HepG2 (cell line): Measurements from ENCODE around the gene ZDHHC18. TPM values are rescaled to one million over a fixed set of nuclear protein-coding genes. Genes with fewer than 3 reads are reported as not detected.

Source experiments
- ADNP ChIP-seq: sonication (generic); formaldehyde crosslinking; IDR thresholded peaks from 2 replicates; pipeline ENCODE4 v1.4.0; 2020; ENCODE audit warnings: missing genetic modification reagents
- DMTF1 ChIP-seq: sonication (generic); formaldehyde crosslinking; IDR thresholded peaks from 2 replicates; pipeline ENCODE4 v1.4.0; 2020; ENCODE audit warnings: mild to moderate bottlenecking, missing genetic modification reagents
- GATAD1 ChIP-seq: IDR thresholded peaks from 2 replicates; pipeline ENCODE4 v1.6.1; 2016; ENCODE audit warnings: missing genetic modification reagents, missing compliant biosample characterization
- GATAD2A ChIP-seq: IDR thresholded peaks from 2 replicates; pipeline ENCODE4 v1.6.1; 2016
- HDAC2 ChIP-seq: sonication (generic); formaldehyde crosslinking; IDR thresholded peaks from 2 replicates; pipeline ENCODE4 v1.4.0; 2020; ENCODE audit warnings: missing genetic modification reagents
- HNRNPL ChIP-seq: fragments of 200-400 bp; formaldehyde crosslinking; IDR thresholded peaks from 2 replicates; pipeline ENCODE4 v1.6.1; 2017; ENCODE audit warnings: mild to moderate bottlenecking, low read depth, low read length
- KLF11 ChIP-seq: IDR thresholded peaks from 2 replicates; pipeline ENCODE4 v1.6.1; 2016; ENCODE audit warnings: missing compliant biosample characterization
- MEIS1 ChIP-seq: sonication (generic); formaldehyde crosslinking; IDR thresholded peaks from 2 replicates; pipeline ENCODE4 v1.9.0; 2021; ENCODE audit warnings: mild to moderate bottlenecking, missing genetic modification reagents, moderate library complexity, borderline replicate concordance
- MEIS2 ChIP-seq: sonication (generic); formaldehyde crosslinking; IDR thresholded peaks from 2 replicates; pipeline ENCODE4 v1.9.0; 2021; ENCODE audit warnings: mild to moderate bottlenecking, missing genetic modification reagents
- NCOA2 ChIP-seq: sonication (generic); formaldehyde crosslinking; IDR thresholded peaks from 2 replicates; pipeline ENCODE4 v1.8.0; 2022; ENCODE audit warnings: inconsistent platforms
- PITX1 ChIP-seq: sonication (generic); formaldehyde crosslinking; IDR thresholded peaks from 2 replicates; pipeline ENCODE4 v1.5.1; 2020; ENCODE audit warnings: mild to moderate bottlenecking, missing genetic modification reagents
- SKIL ChIP-seq: sonication (generic); formaldehyde crosslinking; IDR thresholded peaks from 2 replicates; pipeline ENCODE4 v1.8.0; 2022; ENCODE audit warnings: missing genetic modification reagents, mild to moderate bottlenecking, moderate library complexity, borderline replicate concordance
- SRF ChIP-seq: IDR thresholded peaks from 2 replicates; pipeline ENCODE4 v1.6.1; 2011; ENCODE audit warnings: mild to moderate bottlenecking, low read depth, low read length, moderate library complexity
- TFDP2 ChIP-seq: sonication (generic); formaldehyde crosslinking; IDR thresholded peaks from 2 replicates; pipeline ENCODE4 v1.4.0; 2020; ENCODE audit warnings: missing genetic modification reagents
- THRA ChIP-seq: sonication (generic); formaldehyde crosslinking; IDR thresholded peaks from 2 replicates; pipeline ENCODE4 v1.4.0; 2020; ENCODE audit warnings: missing genetic modification reagents, borderline replicate concordance
- ZBTB43 ChIP-seq: sonication (generic); formaldehyde crosslinking; conservative IDR thresholded peaks from 2 replicates; pipeline ENCODE4 v1.4.0; 2020; ENCODE audit warnings: missing genetic modification reagents
- ZBTB7B ChIP-seq: sonication (generic); formaldehyde crosslinking; IDR thresholded peaks from 2 replicates; pipeline ENCODE4 v1.4.0; 2020; ENCODE audit warnings: missing genetic modification reagents
- ZNF263 ChIP-seq: sonication (generic); formaldehyde crosslinking; IDR thresholded peaks from 2 replicates; pipeline ENCODE4 v1.4.0; 2020; ENCODE audit warnings: missing genetic modification reagents
- ZNF44 ChIP-seq: sonication (generic); formaldehyde crosslinking; IDR thresholded peaks from 2 replicates; pipeline ENCODE4 v1.5.1; 2020; ENCODE audit warnings: mild to moderate bottlenecking, missing genetic modification reagents
- ZNF629 ChIP-seq: sonication (generic); formaldehyde crosslinking; conservative IDR thresholded peaks from 2 replicates; pipeline ENCODE4 v1.5.0; 2020; ENCODE audit warnings: missing genetic modification reagents
- ZNF766 ChIP-seq: sonication (generic); formaldehyde crosslinking; IDR thresholded peaks from 2 replicates; pipeline ENCODE4 v1.5.0; 2020; ENCODE audit warnings: missing genetic modification reagents, borderline replicate concordance
- polyA plus RNA-seq, 8 experiments: library from polyadenylated mRNA; depleted of rRNA in 3 of 8; stranded (reverse) in 7 of 8; unstranded in 1 of 8; fragments of >200 nt; fragmentation: Illumina TruSeq in 4 of 8; extraction: Trizol in 4 of 8; gene quantifications; 2 replicates each; pipeline versions ENCODE4 v1.2.1 to v1.2.3, GENCODE V29; 2011 to 2016; ENCODE audit warnings: low read depth in 4 of 8, missing spikeins in 1 of 8, mixed read lengths in 1 of 8; ENCODE audit not compliant: insufficient read depth in 1 of 8
- total RNA-seq, 5 experiments: library from RNA; depleted of rRNA; stranded (reverse); fragments of >200 nt; fragmentation: Illumina TruSeq; extraction: Trizol; gene quantifications; 2 replicates each; pipeline ENCODE4 v1.2.3, GENCODE V29; 2016; ENCODE audit warnings: low read depth in 1 of 5

Gene ZDHHC18
- total and polyA plus RNA-seq, 2 of the 13 experiments (the other 11 are each of a cell fraction or from before 2014, with no cell fraction given), result 13.2 to 35.3 TPM

- TF ChIP-seq DMTF1 (CRISPR knock-in tag) (no peak), ADNP (CRISPR knock-in tag) (0 out of 2 replicates have a peak, but pooled peaks have one; percentile 40), THRA (peak; percentile 81), KLF11 (CRISPR knock-in tag) (0 out of 2 replicates have a peak, but pooled peaks have one; percentile 19), NCOA2 (CRISPR knock-in tag) (peak; percentile 51), PITX1 (CRISPR knock-in tag) (peak; percentile 64), ZNF629 (CRISPR knock-in tag) (peak; percentile 91), ZNF263 (CRISPR knock-in tag) (0 out of 2 replicates have a peak, but pooled peaks have one; percentile 16), ZNF44 (CRISPR knock-in tag) (no peak), GATAD1 (CRISPR knock-in tag) (peak; percentile 67), SKIL (CRISPR knock-in tag) (no peak), MEIS2 (CRISPR knock-in tag) (no peak), ZBTB7B (CRISPR knock-in tag) (peak; percentile 75; the same call in 1 of the 2 replicates), TFDP2 (peak; percentile 47; the same call in 1 of the 2 replicates), ZNF766 (CRISPR knock-in tag) (no peak), HDAC2 (peak; percentile 80), GATAD2A (CRISPR knock-in tag) (peak; percentile 72), HNRNPL (0 out of 2 replicates have a peak, but pooled peaks have one; percentile 65), MEIS1 (CRISPR knock-in tag) (peak; percentile 48; the same call in 1 of the 2 replicates), SRF (no peak), ZBTB43 (CRISPR knock-in tag) (no peak)
Observed at GRCh38 chr1:26838474-26839338, 12.2 kb downstream of the ZDHHC18 start (continued).
